HCT116 (cell line): ENCODE data around the gene LACRT. TPM values are rescaled to one million over a fixed set of nuclear protein-coding genes. Genes with fewer than 3 reads are reported as not detected.

ENCODE experiments used
- ATAC-seq: fragments of 200-7000 bp; cut with Tn5 transposase; 2 replicates; pipeline ENCODE4 v1.9.1; 2020; ENCODE audit warnings: mild to moderate bottlenecking, moderate library complexity
- BruUV-seq: library from RNA; stranded (reverse); fragments of 400-500 nt; replicated peaks from 2 replicates; lab custom pipeline; 2021; lab: Mats Ljungman, UMichigan
- CTCF ChIA-PET: fragments of 300-600 bp; sonication (Branson Sonifier 250); formaldehyde crosslinking; loops from one replicate; lab custom pipeline; 2021; ENCODE audit warnings: antibody characterized with exemption; lab: Charles Lee
- POLR2A ChIA-PET: fragments of 300-600, 350-600 bp; sonication (Branson Sonifier 250); formaldehyde crosslinking; loops from one replicate; lab custom pipeline; 2021; ENCODE audit warnings: antibody characterized with exemption; lab: Charles Lee
- RAD21 ChIA-PET, 2 experiments: fragments of 300-600 bp; sonication (Branson Sonifier 250); formaldehyde crosslinking; loops; one replicate each; lab custom pipeline; 2023; ENCODE audit warnings: low total read pairs in 2 of 2; ENCODE audit not compliant: uncharacterized antibody in 2 of 2, unreplicated experiment in 2 of 2, low non-redundant PET in 1 of 2; lab: Charles Lee
- DNase-seq: peaks from one replicate; pipeline ENCODE4 v3.0.0-alpha.2; 2010; ENCODE audit warnings: low read depth, low spot score
- H2AFZ ChIP-seq: fragments of 200-600 bp; shearing (Covaris generic), sonication (generic); 2 replicates; pipeline ENCODE4 v1.6.1; 2017; ENCODE audit warnings: low read depth, mixed run types, mixed read lengths, antibody characterized with exemption, low read length; ENCODE audit not compliant: poor library complexity, severe bottlenecking
- H3K27ac ChIP-seq: 2 replicates; pipeline ENCODE4 v1.5.1; 2012; ENCODE audit warnings: low read depth, low read length
- H3K27me3 ChIP-seq: fragments of 200-600 bp; sonication (generic); 2 replicates; pipeline ENCODE4 v1.6.1; 2016; ENCODE audit warnings: mixed run types, low read length, mixed read lengths; ENCODE audit not compliant: insufficient read depth
- H3K36me3 ChIP-seq, 2 experiments: fragments of 200-500 bp in 1 of 2; fragments of 200-600 bp in 1 of 2; sonication (Bioruptor generic) in 1 of 2; sonication (generic) in 1 of 2; 2 replicates each; pipeline versions ENCODE4 v1.5.1 to v1.6.1; 2014 to 2016; ENCODE audit warnings: low read length in 2 of 2, inconsistent platforms in 1 of 2, mixed read lengths in 1 of 2, mixed run types in 1 of 2; ENCODE audit not compliant: insufficient read depth in 2 of 2, control insufficient read depth in 1 of 2
- H3K4me1 ChIP-seq, 2 experiments: fragments of 200-600 bp in 1 of 2; sonication (generic) in 1 of 2; 2 replicates each; pipeline versions ENCODE4 v1.5.1 to v1.6.1; 2012 to 2017; ENCODE audit warnings: low read length in 2 of 2, inconsistent platforms in 1 of 2, mild to moderate bottlenecking in 1 of 2, mixed read lengths in 1 of 2, mixed run types in 1 of 2, moderate library complexity in 1 of 2; ENCODE audit not compliant: insufficient read depth in 2 of 2, control insufficient read depth in 1 of 2
- H3K4me2 ChIP-seq: fragments of 200-600 bp; sonication (generic); 2 replicates; pipeline ENCODE4 v1.6.1; 2017; ENCODE audit warnings: mixed run types, low read length, mixed read lengths
- H3K4me3 ChIP-seq, 2 experiments: fragments of 200-600 bp in 1 of 2; sonication (generic) in 1 of 2; replicated peaks in 1 of 2; 2 replicates each; pipeline ENCODE4 v1.5.1; 2011 to 2016; ENCODE audit warnings: low read length in 2 of 2, control low read depth in 1 of 2, low read depth in 1 of 2, mild to moderate bottlenecking in 1 of 2, mixed read lengths in 1 of 2, mixed run types in 1 of 2
- H3K79me2 ChIP-seq: fragments of 200-600 bp; sonication (generic); 2 replicates; pipeline ENCODE4 v1.6.1; 2017; ENCODE audit warnings: mild to moderate bottlenecking, mixed run types, low read length, moderate library complexity, mixed read lengths; ENCODE audit not compliant: insufficient read depth
- H3K9ac ChIP-seq: fragments of 200-600 bp; sonication (generic); 2 replicates; pipeline ENCODE4 v1.6.1; 2016; ENCODE audit warnings: low read length, mixed read lengths
- H3K9me2 ChIP-seq: fragments of 200-600 bp; sonication (generic), shearing (Covaris generic); 2 replicates; pipeline ENCODE4 v1.6.1; 2017; ENCODE audit warnings: mixed run types, mild to moderate bottlenecking, moderate library complexity; ENCODE audit not compliant: insufficient read depth
- H3K9me3 ChIP-seq, 2 experiments: fragments of 200-500 bp in 1 of 2; fragments of 200-600 bp in 1 of 2; sonication (Bioruptor generic) in 1 of 2; sonication (generic) in 1 of 2; 2 replicates each; pipeline ENCODE4 v1.6.1; 2014 to 2017; ENCODE audit warnings: low read length in 2 of 2, mixed read lengths in 2 of 2, inconsistent platforms in 1 of 2, low read depth in 1 of 2, mild to moderate bottlenecking in 1 of 2, mixed run types in 1 of 2, moderate library complexity in 1 of 2; ENCODE audit not compliant: control insufficient read depth in 1 of 2, insufficient read depth in 1 of 2
- H4K20me1 ChIP-seq: fragments of 200-600 bp; sonication (generic), shearing (Covaris generic); 2 replicates; pipeline ENCODE4 v1.6.1; 2017; ENCODE audit warnings: mixed run types, mild to moderate bottlenecking, moderate library complexity; ENCODE audit not compliant: insufficient read depth
- EGR1 ChIP-seq: IDR thresholded peaks from 2 replicates; pipeline ENCODE4 v1.6.1; 2012; ENCODE audit warnings: low read depth
- ELF1 ChIP-seq: IDR thresholded peaks from 2 replicates; pipeline ENCODE4 v1.6.1; 2012; ENCODE audit warnings: low read depth, borderline replicate concordance
- EZH2phosphoT487 ChIP-seq: fragments of 200-600 bp; IDR thresholded peaks from 2 replicates; pipeline ENCODE4 v1.6.1; 2018; ENCODE audit warnings: antibody characterized with exemption, borderline replicate concordance
- POLR2AphosphoS5 ChIP-seq: IDR thresholded peaks from 2 replicates; pipeline ENCODE4 v1.6.1; 2011; ENCODE audit warnings: mild to moderate bottlenecking, low read depth, low read length, moderate library complexity
- SRF ChIP-seq: IDR thresholded peaks from 2 replicates; pipeline ENCODE4 v1.6.1; 2012; ENCODE audit warnings: low read depth
- ZFX ChIP-seq: fragments of 450-650 bp; IDR thresholded peaks from 2 replicates; pipeline ENCODE4 v1.6.1; 2017
- ZNF274 ChIP-seq: fragments of 200-500 bp; sonication (Bioruptor generic); IDR thresholded peaks from 2 replicates; pipeline ENCODE4 v1.6.1; 2014; ENCODE audit warnings: mild to moderate bottlenecking, low read depth, low read length, inconsistent platforms
- intact Hi-C: fragments of 100-400 bp; cut with micrococcal nuclease; formaldehyde crosslinking; loops from 2 replicates; pipeline ENCODE4 v1.10.0; 2022
- total RNA-seq: library from RNA; stranded (reverse); gene quantifications from one replicate; pipeline ENCODE4 v1.2.1, GENCODE V29; 2021; ENCODE audit not compliant: unreplicated experiment
- TF ChIP-seq, protein P1 (sequence below), 3 experiments: fragments of 200-600 bp in 1 of 3; sonication (generic) in 1 of 3; IDR thresholded peaks in 2 of 3; conservative IDR thresholded peaks in 1 of 3; 2 replicates each; pipeline ENCODE4 v1.5.1; 2012 to 2017; ENCODE audit warnings: low read depth in 2 of 3, low read length in 2 of 3, antibody characterized with exemption in 1 of 3, borderline replicate concordance in 1 of 3, control low read depth in 1 of 3, mild to moderate bottlenecking in 1 of 3, mixed read lengths in 1 of 3, mixed run types in 1 of 3, moderate library complexity in 1 of 3; ENCODE audit not compliant: insufficient read depth in 1 of 3
- TF ChIP-seq, protein P2 (sequence below): IDR thresholded peaks from 2 replicates; pipeline ENCODE4 v1.6.1; 2012
- TF ChIP-seq, protein P3 (sequence below): IDR thresholded peaks from 2 replicates; pipeline ENCODE4 v1.6.1; 2012; ENCODE audit warnings: low read depth
- TF ChIP-seq, protein P4 (sequence below): IDR thresholded peaks from 2 replicates; pipeline ENCODE4 v1.6.1; 2012

The LACRT gene
- total RNA-seq, 1 experiment from 2014 or later = not detected

DNA sequence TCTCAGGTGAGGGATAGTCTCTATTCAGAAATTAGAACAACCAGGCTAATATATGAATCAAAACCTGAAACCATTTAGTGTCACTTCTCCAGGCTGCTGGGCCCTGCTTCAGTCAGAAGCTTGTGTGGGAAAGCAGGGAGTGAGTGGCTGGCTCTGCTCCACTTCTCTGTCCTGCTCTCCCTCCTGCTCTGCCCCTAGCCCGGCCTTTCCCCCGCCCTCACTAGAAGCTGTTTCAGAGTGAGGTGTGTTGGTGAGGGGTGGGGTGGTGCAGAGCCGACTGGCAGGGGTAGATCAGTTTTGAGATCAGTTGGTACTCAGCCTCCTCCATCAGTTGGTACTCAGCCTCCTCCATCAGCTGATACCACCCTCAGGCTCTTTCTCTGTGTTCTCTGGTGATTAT is 39.2 kb downstream of the LACRT start:
- Histone ChIP-seq H2AFZ (no peak overlapping the region), H4K20me1 (no peaks in the 10 kb centered on the region), H3K27ac (no peak overlapping the region), H3K27me3 (no peaks in the 10 kb centered on the region; the same call in 1 of the 2 replicates), H3K9me3 (no peaks in the 10 kb centered on the region), H3K9me2 (no peaks in the 10 kb centered on the region), H3K9ac (no peak overlapping the region), H3K79me2 (no peaks in the 10 kb centered on the region), H3K4me2 (no peak overlapping the region), H3K4me1 (no peaks in the 10 kb centered on the region), H3K36me3 (no peaks in the 10 kb centered on the region), H3K4me3 (no peak overlapping the region)
- ATAC-seq = no peak
- intact Hi-C loops = loop anchor here (5.0 kb wide), 1 partner anchor 362 kb away; no protein-coding TSS in a partner anchor
- ChIA-PET POLR2A (no interaction called here), CTCF (interaction anchor here (1.0 to 1.9 kb wide), 6 partner anchors 10 to 129 kb away, joined by 3 to 18 read pairs (median 8); no protein-coding TSS in a partner anchor), RAD21 (interaction anchor here in 1 of 2 experiments (1.4 kb wide), 1 partner anchor 63 kb away, joined by 3 read pairs; no protein-coding TSS in a partner anchor)
- DNase-seq = no peak
- TF ChIP-seq EZH2phosphoT487 (no peak), ZNF274 (no peak), ELF1 (no peak), POLR2AphosphoS5 (no peak), ZFX (no peak), EGR1 (no peak), SRF (no peak)
- TF ChIP-seq, protein P1, sequence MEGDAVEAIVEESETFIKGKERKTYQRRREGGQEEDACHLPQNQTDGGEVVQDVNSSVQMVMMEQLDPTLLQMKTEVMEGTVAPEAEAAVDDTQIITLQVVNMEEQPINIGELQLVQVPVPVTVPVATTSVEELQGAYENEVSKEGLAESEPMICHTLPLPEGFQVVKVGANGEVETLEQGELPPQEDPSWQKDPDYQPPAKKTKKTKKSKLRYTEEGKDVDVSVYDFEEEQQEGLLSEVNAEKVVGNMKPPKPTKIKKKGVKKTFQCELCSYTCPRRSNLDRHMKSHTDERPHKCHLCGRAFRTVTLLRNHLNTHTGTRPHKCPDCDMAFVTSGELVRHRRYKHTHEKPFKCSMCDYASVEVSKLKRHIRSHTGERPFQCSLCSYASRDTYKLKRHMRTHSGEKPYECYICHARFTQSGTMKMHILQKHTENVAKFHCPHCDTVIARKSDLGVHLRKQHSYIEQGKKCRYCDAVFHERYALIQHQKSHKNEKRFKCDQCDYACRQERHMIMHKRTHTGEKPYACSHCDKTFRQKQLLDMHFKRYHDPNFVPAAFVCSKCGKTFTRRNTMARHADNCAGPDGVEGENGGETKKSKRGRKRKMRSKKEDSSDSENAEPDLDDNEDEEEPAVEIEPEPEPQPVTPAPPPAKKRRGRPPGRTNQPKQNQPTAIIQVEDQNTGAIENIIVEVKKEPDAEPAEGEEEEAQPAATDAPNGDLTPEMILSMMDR (IDR thresholded peaks at IDR 0.05 in 2 of 3, conservative IDR thresholded peaks at IDR 0.05 in 1 of 3; ENCODE audit: borderline replicate concordance in 1 of 3, insufficient read depth in 1 of 3, low read depth in 2 of 3, low read length in 2 of 3) = no peak
- TF ChIP-seq, protein P2, sequence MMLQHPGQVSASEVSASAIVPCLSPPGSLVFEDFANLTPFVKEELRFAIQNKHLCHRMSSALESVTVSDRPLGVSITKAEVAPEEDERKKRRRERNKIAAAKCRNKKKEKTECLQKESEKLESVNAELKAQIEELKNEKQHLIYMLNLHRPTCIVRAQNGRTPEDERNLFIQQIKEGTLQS = no peak
- TF ChIP-seq, protein P3, sequence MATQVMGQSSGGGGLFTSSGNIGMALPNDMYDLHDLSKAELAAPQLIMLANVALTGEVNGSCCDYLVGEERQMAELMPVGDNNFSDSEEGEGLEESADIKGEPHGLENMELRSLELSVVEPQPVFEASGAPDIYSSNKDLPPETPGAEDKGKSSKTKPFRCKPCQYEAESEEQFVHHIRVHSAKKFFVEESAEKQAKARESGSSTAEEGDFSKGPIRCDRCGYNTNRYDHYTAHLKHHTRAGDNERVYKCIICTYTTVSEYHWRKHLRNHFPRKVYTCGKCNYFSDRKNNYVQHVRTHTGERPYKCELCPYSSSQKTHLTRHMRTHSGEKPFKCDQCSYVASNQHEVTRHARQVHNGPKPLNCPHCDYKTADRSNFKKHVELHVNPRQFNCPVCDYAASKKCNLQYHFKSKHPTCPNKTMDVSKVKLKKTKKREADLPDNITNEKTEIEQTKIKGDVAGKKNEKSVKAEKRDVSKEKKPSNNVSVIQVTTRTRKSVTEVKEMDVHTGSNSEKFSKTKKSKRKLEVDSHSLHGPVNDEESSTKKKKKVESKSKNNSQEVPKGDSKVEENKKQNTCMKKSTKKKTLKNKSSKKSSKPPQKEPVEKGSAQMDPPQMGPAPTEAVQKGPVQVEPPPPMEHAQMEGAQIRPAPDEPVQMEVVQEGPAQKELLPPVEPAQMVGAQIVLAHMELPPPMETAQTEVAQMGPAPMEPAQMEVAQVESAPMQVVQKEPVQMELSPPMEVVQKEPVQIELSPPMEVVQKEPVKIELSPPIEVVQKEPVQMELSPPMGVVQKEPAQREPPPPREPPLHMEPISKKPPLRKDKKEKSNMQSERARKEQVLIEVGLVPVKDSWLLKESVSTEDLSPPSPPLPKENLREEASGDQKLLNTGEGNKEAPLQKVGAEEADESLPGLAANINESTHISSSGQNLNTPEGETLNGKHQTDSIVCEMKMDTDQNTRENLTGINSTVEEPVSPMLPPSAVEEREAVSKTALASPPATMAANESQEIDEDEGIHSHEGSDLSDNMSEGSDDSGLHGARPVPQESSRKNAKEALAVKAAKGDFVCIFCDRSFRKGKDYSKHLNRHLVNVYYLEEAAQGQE = no peak
- TF ChIP-seq, protein P4, sequence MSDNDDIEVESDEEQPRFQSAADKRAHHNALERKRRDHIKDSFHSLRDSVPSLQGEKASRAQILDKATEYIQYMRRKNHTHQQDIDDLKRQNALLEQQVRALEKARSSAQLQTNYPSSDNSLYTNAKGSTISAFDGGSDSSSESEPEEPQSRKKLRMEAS = no peak
- no TSS peak for BruUV-seq
